Erythroblast (primary cell): ENCODE data around the gene CMIP.

Experiments
- GATA1 ChIP-seq: IDR thresholded peaks from 2 replicates; pipeline ENCODE4 v1.6.1; 2011; ENCODE audit warnings: low read depth, mild to moderate bottlenecking, control low read depth, low read length, moderate library complexity
- POLR2A ChIP-seq: IDR thresholded peaks from 2 replicates; pipeline ENCODE4 v1.6.1; 2011; ENCODE audit warnings: mild to moderate bottlenecking, low read length

GRCh38 chr16:81664153-81664552, 219.5 kb downstream of the CMIP start:
- TF ChIP-seq POLR2A (no peak), GATA1 (no peak)
